HFF-Myc (cell line): ENCODE data around the gene CYP4F8.

Experiments
- DNase-seq: peaks from one replicate; pipeline ENCODE4 v3.0.0-alpha.2; 2011; ENCODE audit warnings: low read depth; ENCODE audit errors: extremely low read depth
- H3K4me3 ChIP-seq: replicated peaks from 2 replicates; pipeline ENCODE4 v1.5.1; 2011; ENCODE audit warnings: low read depth, mild to moderate bottlenecking, control low read depth, low read length
- TF ChIP-seq, protein P1 (sequence below): IDR thresholded peaks from 2 replicates; pipeline ENCODE4 v1.5.1; 2012; ENCODE audit warnings: mild to moderate bottlenecking, low read depth, low read length, control low read depth; ENCODE audit errors: missing control alignments

The CYP4F8 gene, protein sequence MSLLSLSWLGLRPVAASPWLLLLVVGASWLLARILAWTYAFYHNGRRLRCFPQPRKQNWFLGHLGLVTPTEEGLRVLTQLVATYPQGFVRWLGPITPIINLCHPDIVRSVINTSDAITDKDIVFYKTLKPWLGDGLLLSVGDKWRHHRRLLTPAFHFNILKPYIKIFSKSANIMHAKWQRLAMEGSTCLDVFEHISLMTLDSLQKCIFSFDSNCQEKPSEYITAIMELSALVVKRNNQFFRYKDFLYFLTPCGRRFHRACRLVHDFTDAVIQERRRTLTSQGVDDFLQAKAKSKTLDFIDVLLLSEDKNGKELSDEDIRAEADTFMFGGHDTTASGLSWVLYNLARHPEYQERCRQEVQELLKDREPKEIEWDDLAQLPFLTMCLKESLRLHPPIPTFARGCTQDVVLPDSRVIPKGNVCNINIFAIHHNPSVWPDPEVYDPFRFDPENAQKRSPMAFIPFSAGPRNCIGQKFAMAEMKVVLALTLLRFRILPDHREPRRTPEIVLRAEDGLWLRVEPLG

DNA sequence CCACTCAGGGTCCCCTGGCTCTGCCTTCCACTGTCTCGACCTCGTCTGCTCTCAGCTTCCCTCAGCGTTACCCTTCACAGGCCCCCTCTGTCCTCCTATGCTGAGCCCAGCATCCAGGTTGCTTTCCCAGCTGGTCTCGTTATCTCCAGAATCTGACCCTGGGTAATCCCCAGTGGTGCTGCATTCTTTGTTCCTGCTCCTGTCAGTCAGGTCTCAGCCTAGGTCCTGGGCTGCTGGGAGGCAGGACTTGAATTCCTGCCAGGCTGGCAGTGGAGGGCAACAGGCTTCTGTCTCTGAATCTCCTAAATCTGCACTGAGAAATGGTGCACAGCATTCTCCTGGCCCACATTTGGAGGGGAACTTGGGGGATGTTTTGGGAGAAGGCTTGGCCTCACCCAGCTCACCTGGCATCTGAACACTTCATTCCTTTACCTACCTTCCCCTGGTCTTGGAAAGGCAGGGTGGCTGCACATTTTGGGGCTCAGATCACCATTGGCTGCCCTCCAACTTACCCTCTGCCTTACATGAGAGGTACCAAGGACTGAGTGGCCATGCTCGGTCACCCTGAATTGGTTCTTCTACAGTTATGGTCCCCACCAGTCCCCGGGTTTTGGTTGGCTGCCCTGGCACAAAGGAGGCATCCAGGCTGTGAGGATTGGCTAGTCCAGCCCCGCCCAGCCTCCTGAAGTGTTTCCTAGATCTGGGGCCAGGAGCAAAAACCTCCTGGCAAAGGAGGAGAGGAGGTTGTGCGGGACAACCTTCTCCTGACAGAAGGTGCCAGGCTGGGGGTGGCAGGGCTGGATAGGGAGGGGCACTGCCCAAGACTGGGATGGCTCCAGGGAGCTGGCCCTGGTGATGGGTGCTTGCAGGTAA lies at the start of gene CYP4F8:
TSS of gene CYP4F8 (plus strand) at position 712 of the 873 bp plus-strand sequence. CDS start 399 bp downstream, outside the sequence.
- DNase-seq = no peak
- H3K4me3 ChIP-seq = no peak within 1 kb of the TSS
- TF ChIP-seq, protein P1, sequence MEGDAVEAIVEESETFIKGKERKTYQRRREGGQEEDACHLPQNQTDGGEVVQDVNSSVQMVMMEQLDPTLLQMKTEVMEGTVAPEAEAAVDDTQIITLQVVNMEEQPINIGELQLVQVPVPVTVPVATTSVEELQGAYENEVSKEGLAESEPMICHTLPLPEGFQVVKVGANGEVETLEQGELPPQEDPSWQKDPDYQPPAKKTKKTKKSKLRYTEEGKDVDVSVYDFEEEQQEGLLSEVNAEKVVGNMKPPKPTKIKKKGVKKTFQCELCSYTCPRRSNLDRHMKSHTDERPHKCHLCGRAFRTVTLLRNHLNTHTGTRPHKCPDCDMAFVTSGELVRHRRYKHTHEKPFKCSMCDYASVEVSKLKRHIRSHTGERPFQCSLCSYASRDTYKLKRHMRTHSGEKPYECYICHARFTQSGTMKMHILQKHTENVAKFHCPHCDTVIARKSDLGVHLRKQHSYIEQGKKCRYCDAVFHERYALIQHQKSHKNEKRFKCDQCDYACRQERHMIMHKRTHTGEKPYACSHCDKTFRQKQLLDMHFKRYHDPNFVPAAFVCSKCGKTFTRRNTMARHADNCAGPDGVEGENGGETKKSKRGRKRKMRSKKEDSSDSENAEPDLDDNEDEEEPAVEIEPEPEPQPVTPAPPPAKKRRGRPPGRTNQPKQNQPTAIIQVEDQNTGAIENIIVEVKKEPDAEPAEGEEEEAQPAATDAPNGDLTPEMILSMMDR = no peak

DNA sequence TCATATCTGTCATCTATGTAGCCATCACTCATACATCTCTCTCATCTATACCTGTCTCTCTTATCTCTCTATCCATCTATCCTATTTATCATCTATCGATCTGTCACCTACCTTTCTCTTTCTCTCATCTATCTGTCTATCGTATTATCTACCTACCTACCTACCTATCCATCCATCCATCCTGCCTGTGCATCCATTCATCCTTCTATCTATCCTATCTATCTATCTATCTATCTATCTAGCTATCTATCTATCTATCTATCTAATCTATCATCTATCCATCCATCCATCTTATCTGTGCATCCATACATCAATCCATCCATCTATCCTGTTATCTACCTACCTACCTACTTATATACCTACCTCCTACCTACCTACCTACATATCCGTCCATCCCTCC lies 44.6 kb upstream of the CYP4F8 start:
- no peak for DNase-seq
- TF ChIP-seq, protein P1 = no peak
- no peak overlapping the region for H3K4me3 ChIP-seq

DNA sequence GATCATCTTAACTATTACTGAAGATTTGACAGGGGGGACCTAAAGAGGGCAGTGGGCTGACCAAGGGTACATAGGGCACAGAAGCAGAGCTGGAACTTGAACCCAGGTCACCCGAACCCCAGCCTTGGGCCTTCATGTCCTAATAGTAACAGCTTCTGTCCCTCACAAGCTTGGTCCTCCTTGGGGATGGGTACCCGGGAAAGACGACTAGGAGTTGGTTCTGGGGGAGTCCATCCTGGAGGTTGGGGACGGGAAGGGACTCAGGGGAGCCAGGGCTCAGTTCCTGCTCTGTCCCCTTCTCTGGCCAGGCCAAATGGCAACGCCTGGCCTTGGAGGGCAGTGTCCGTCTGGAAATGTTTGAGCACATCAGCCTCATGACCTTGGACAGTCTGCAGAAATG lies 39.6 kb upstream of the CYP4F8 start:
- TF ChIP-seq, protein P1 = no peak

DNA sequence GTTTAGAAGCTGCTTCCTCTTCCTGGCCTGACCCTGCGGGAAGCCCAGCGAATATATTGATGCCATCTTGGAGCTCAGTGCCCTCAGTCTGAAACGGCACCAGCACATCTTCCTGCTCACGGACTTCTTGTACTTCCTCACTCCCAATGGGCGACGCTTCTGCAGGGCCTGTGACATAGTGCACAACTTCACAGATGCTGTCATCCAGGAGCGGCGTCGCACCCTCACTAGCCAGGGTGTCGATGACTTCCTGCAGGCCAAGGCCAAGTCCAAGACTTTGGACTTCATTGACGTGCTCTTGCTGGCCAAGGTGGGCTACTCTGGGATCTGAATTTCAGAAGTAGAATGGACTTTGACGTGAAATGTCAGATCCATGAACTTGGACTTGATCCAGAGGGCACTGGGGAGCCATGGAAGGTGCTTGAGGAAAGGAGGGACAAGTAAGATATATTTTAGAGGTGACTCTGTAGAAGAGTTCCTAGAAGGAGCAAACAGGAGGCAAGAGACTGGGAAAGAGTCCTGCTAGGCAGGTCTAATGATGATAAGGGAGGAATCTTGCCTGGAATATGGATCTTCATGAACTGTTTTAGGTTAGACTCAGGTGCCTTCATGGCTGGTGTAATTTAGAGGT lies 38.4 kb upstream of the CYP4F8 start:
- TF ChIP-seq, protein P1 = no peak
- no peak overlapping the region for H3K4me3 ChIP-seq
- DNase-seq = no peak

More for the DNA sequence above, 39.6 kb upstream of the CYP4F8 start:
- H3K4me3 ChIP-seq = no peak overlapping the region
- no peak for DNase-seq

DNA sequence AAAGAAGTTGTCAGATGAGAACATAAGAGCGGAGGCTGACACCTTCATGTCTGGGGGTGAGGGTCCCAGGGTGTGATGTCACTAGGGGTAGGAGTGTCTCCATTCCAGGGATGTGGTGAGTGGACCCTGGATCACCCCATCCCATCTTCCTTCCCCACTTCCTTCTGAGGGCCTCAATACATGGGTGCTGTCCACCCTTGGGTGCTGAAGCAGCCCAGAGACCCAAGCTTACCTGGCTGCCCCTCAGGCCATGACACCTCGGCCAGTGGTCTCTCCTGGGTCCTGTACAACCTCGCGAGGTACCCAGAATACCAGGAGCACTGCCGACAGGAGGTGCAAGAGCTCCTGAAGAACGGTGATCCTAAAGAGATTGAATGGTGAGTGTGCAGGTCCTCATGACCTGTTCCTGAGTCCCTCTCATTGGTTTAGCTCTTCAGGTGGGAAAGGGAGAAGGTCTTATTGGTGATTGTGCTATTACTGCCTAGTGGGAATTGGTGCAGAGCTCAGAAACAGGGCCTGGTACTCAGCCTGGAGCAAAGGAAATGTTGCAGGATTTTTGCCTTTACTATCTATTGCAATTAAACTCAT lies 37.7 kb upstream of the CYP4F8 start:
- no peak overlapping the region for H3K4me3 ChIP-seq
- TF ChIP-seq, protein P1 = no peak
- DNase-seq = no peak

DNA sequence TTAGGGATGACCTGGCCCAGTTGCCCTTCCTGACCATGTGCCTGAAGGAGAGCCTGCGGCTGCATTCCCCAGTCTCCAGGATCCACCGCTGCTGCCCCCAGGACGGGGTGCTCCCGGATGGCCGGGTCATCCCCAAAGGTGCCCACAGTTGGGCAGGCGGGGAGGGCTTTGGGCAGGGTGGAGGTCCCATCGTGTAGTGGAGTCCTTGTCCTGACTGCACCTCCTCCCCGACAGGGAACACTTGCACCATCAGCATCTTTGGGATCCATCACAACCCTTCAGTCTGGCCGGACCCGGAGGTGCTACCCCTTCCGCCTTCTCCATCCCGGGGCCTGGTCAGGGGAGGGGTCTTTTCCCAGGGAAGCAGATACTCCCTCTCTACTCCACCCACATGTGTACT lies 31.7 kb upstream of the CYP4F8 start:
- no peak for DNase-seq
- H3K4me3 ChIP-seq = no peak overlapping the region
- TF ChIP-seq, protein P1 = no peak
